Measurements from ENCODE around the gene DDAH2. TPM values are rescaled to one million over a fixed set of nuclear protein-coding genes. Genes with fewer than 3 reads are reported as not detected.

The DDAH2 gene
- total and polyA plus RNA-seq, 2 experiments from 2014 or later: 76.6 to 77.7 TPM

GRCh38 chr6:31680226-31681134 lies 48.6 kb downstream of the DDAH2 start, which contains the start of gene LY6G5C:
LY6G5C (minus strand) TSS chr6:31681067; CDS start chr6:31680373, 694 bp downstream.
- WGBS, 2 experiments (ENCODE audit: low coverage in 1 of 2, low lambda C conversion rate in 2 of 2, missing lambda C conversion rate in 2 of 2): 13% methylated on average over 17 of the region's 17 CpGs
- Histone ChIP-seq H3K4me2 (ENCODE audit: unreplicated experiment) (peak within 1 kb of the TSS; percentile 91), H3K9ac (peak within 1 kb of the TSS; percentile 79), H3K27me3 (replicated peaks; ENCODE audit: insufficient read depth) (no peaks in the 10 kb centered on the region), H3K4me1 (ENCODE audit: insufficient read depth) (peaks cover 9% of the 10 kb centered on the region; the same call in 1 of the 2 replicates), H3F3A (ENCODE audit: insufficient read depth) (peaks cover 29% of the 10 kb centered on the region), H2AFZ (peak within 1 kb of the TSS; percentile 93), H3K9me2 (ENCODE audit: insufficient read depth) (no peaks in the 10 kb centered on the region), H4K20me1 (ENCODE audit: insufficient read depth) (no peaks in the 10 kb centered on the region), H3K36me3 (ENCODE audit: low read depth) (no peaks in the 10 kb centered on the region), H3K79me2 (ENCODE audit: insufficient read depth) (no peaks in the 10 kb centered on the region), H3K9me3 (ENCODE audit: low read depth) (no peaks in the 10 kb centered on the region), H3K4me3 (peak within 1 kb of the TSS; percentile 79), H3K27ac (peak within 1 kb of the TSS; percentile 69)
- peak; percentile 93 for DNase-seq
- in situ Hi-C loops (cut with MboI): no loop called here
- TF ChIP-seq EZH2 (IDR thresholded peaks at IDR 0.05; ENCODE audit: insufficient read depth, poor library complexity, severe bottlenecking): no peak
- no peak for TF ChIP-seq EZH2phosphoT487 (IDR thresholded peaks at IDR 0.05; ENCODE audit: insufficient read depth, low read depth)

- Histone ChIP-seq H3K27ac (no peak overlapping the region), H3F3A (ENCODE audit: insufficient read depth) (peaks cover 35% of the 10 kb centered on the region), H3K4me1 (ENCODE audit: insufficient read depth) (peaks cover 9% of the 10 kb centered on the region; the same call in 1 of the 2 replicates), H3K4me2 (ENCODE audit: unreplicated experiment) (no peak overlapping the region), H3K9me2 (ENCODE audit: insufficient read depth) (no peaks in the 10 kb centered on the region), H2AFZ (no peak overlapping the region), H4K20me1 (ENCODE audit: insufficient read depth) (no peaks in the 10 kb centered on the region), H3K4me3 (no peak overlapping the region), H3K9me3 (ENCODE audit: low read depth) (no peaks in the 10 kb centered on the region), H3K79me2 (ENCODE audit: insufficient read depth) (no peaks in the 10 kb centered on the region), H3K9ac (no peak overlapping the region), H3K36me3 (ENCODE audit: low read depth) (no peaks in the 10 kb centered on the region), H3K27me3 (replicated peaks; ENCODE audit: insufficient read depth) (no peaks in the 10 kb centered on the region)
- DNase-seq: no peak
- WGBS, 2 experiments (ENCODE audit: low coverage in 1 of 2, low lambda C conversion rate in 2 of 2, missing lambda C conversion rate in 2 of 2): 69 to 79% methylated on average over 8 of the region's 8 CpGs
- TF ChIP-seq EZH2phosphoT487 (IDR thresholded peaks at IDR 0.05; ENCODE audit: insufficient read depth, low read depth) (no peak), EZH2 (IDR thresholded peaks at IDR 0.05; ENCODE audit: insufficient read depth, poor library complexity, severe bottlenecking) (no peak)
- in situ Hi-C loops (cut with MboI): no loop called here
Measured at GRCh38 chr6:31677955-31678354, 51.1 kb downstream of the DDAH2 start.

Small RNAs within 50 kb of the gene (microRNA-seq; reads per million reads assigned to microRNA genes)
- gene MIR4646 (ENCODE audit: borderline number of aligned reads): not detected

Small RNAs within 50 kb of the gene (small RNA-seq; reads per million reads assigned to genes)
- not detected for gene LY6G6D (ENCODE audit: low read depth, low replicate concordance)
- gene MIR4646 (ENCODE audit: low read depth, low replicate concordance): not detected
- gene MSH5-SAPCD1 (ENCODE audit: low read depth, low replicate concordance): not detected
- gene RF00019 (ENCODE audit: low read depth, low replicate concordance): not detected
- not detected for gene RNU6-850P (ENCODE audit: low read depth, low replicate concordance)
- gene SAPCD1 (ENCODE audit: low read depth, low replicate concordance): not detected

Other genes starting within 250 kb of the DDAH2 start
Only the 30 nearest of the 42 such genes appear.
- gene LTA, start 157.0 kb downstream of the DDAH2 start, total RNA-seq (2014; rRNA removed; shearing (Covaris generic)): not detected in 2 replicates
- not detected in 2 replicates for gene LTA, start 157.0 kb downstream of the DDAH2 start, polyA plus RNA-seq (2016; fragmentation: Nextera tagmentation; extraction: Ambion mirVana)
- not detected in 2 replicates for gene TNF, start 153.7 kb downstream of the DDAH2 start, total RNA-seq (2014; rRNA removed; shearing (Covaris generic))
- 0.11 TPM in 1 of 2 replicates, not detected in the other for gene TNF, start 153.7 kb downstream of the DDAH2 start, polyA plus RNA-seq (2016; fragmentation: Nextera tagmentation; extraction: Ambion mirVana)
- gene LTB, start 146.9 kb downstream of the DDAH2 start, total RNA-seq (2014; rRNA removed; shearing (Covaris generic)): not detected in 2 replicates
- gene LTB, start 146.9 kb downstream of the DDAH2 start, polyA plus RNA-seq (2016; fragmentation: Nextera tagmentation; extraction: Ambion mirVana): 0.23 TPM in 1 of 2 replicates, not detected in the other
- not detected in 2 replicates for gene LST1, start 143.0 kb downstream of the DDAH2 start, total RNA-seq (2014; rRNA removed; shearing (Covaris generic))
- gene LST1, start 143.0 kb downstream of the DDAH2 start, polyA plus RNA-seq (2016; fragmentation: Nextera tagmentation; extraction: Ambion mirVana): not detected in 2 replicates
- gene NCR3, start 136.3 kb downstream of the DDAH2 start, total RNA-seq (2014; rRNA removed; shearing (Covaris generic)): not detected in 2 replicates
- gene NCR3, start 136.3 kb downstream of the DDAH2 start, polyA plus RNA-seq (2016; fragmentation: Nextera tagmentation; extraction: Ambion mirVana): not detected in 2 replicates
- not detected in 2 replicates for gene AIF1, start 114.1 kb downstream of the DDAH2 start, total RNA-seq (2014; rRNA removed; shearing (Covaris generic))
- gene AIF1, start 114.1 kb downstream of the DDAH2 start, polyA plus RNA-seq (2016; fragmentation: Nextera tagmentation; extraction: Ambion mirVana): not detected in 2 replicates
- gene PRRC2A, start 108.6 kb downstream of the DDAH2 start, total RNA-seq (2014; rRNA removed; shearing (Covaris generic)): 46.0 and 50.5 TPM in 2 replicates
- gene PRRC2A, start 108.6 kb downstream of the DDAH2 start, polyA plus RNA-seq (2016; fragmentation: Nextera tagmentation; extraction: Ambion mirVana): 42.5 and 47.2 TPM in 2 replicates
- gene BAG6, start 76.6 kb downstream of the DDAH2 start, total RNA-seq (2014; rRNA removed; shearing (Covaris generic)): 161 and 198 TPM in 2 replicates
- gene BAG6, start 76.6 kb downstream of the DDAH2 start, polyA plus RNA-seq (2016; fragmentation: Nextera tagmentation; extraction: Ambion mirVana): 88.2 and 90.8 TPM in 2 replicates
- 0.76 and 3.3 TPM in 2 replicates for gene APOM, start 73.4 kb downstream of the DDAH2 start, total RNA-seq (2014; rRNA removed; shearing (Covaris generic))
- 5.6 and 5.9 TPM in 2 replicates for gene APOM, start 73.4 kb downstream of the DDAH2 start, polyA plus RNA-seq (2016; fragmentation: Nextera tagmentation; extraction: Ambion mirVana)
- 20.3 and 28.5 TPM in 2 replicates for gene C6orf47, start 68.5 kb downstream of the DDAH2 start, total RNA-seq (2014; rRNA removed; shearing (Covaris generic))
- 19.4 and 19.5 TPM in 2 replicates for gene C6orf47, start 68.5 kb downstream of the DDAH2 start, polyA plus RNA-seq (2016; fragmentation: Nextera tagmentation; extraction: Ambion mirVana)
- 10.6 and 11.3 TPM in 2 replicates for gene GPANK1, start 64.3 kb downstream of the DDAH2 start, total RNA-seq (2014; rRNA removed; shearing (Covaris generic))
- gene GPANK1, start 64.3 kb downstream of the DDAH2 start, polyA plus RNA-seq (2016; fragmentation: Nextera tagmentation; extraction: Ambion mirVana): 19.3 and 20.0 TPM in 2 replicates
- gene CSNK2B, start 63.2 kb downstream of the DDAH2 start, total RNA-seq (2014; rRNA removed; shearing (Covaris generic)): 186 and 256 TPM in 2 replicates
- gene CSNK2B, start 63.2 kb downstream of the DDAH2 start, polyA plus RNA-seq (2016; fragmentation: Nextera tagmentation; extraction: Ambion mirVana): 224 and 229 TPM in 2 replicates
- 2.7 and 7.5 TPM in 2 replicates for gene LY6G5B, start 59.3 kb downstream of the DDAH2 start, total RNA-seq (2014; rRNA removed; shearing (Covaris generic))
- gene LY6G5B, start 59.3 kb downstream of the DDAH2 start, polyA plus RNA-seq (2016; fragmentation: Nextera tagmentation; extraction: Ambion mirVana): 3.9 and 5.9 TPM in 2 replicates
- 1.7 TPM in 1 of 2 replicates, not detected in the other for gene LY6G5C, start 48.2 kb downstream of the DDAH2 start, total RNA-seq (2014; rRNA removed; shearing (Covaris generic))
- gene LY6G5C, start 48.2 kb downstream of the DDAH2 start, polyA plus RNA-seq (2016; fragmentation: Nextera tagmentation; extraction: Ambion mirVana): 5.0 and 5.1 TPM in 2 replicates
- gene ABHD16A, start 26.0 kb downstream of the DDAH2 start, total RNA-seq (2014; rRNA removed; shearing (Covaris generic)): 54.0 and 59.9 TPM in 2 replicates
- 48.0 and 48.5 TPM in 2 replicates for gene ABHD16A, start 26.0 kb downstream of the DDAH2 start, polyA plus RNA-seq (2016; fragmentation: Nextera tagmentation; extraction: Ambion mirVana)
- not detected in 2 replicates for gene LY6G6F, start 22.4 kb downstream of the DDAH2 start, total RNA-seq (2014; rRNA removed; shearing (Covaris generic))
- not detected in 2 replicates for gene LY6G6F, start 22.4 kb downstream of the DDAH2 start, polyA plus RNA-seq (2016; fragmentation: Nextera tagmentation; extraction: Ambion mirVana)
- not detected in 2 replicates for gene LY6G6D, start 14.0 kb downstream of the DDAH2 start, total RNA-seq (2014; rRNA removed; shearing (Covaris generic))
- gene LY6G6D, start 14.0 kb downstream of the DDAH2 start, polyA plus RNA-seq (2016; fragmentation: Nextera tagmentation; extraction: Ambion mirVana): not detected in 2 replicates
- gene LY6G6C, start 7.6 kb downstream of the DDAH2 start, total RNA-seq (2014; rRNA removed; shearing (Covaris generic)): not detected in 2 replicates
- not detected in 2 replicates for gene LY6G6C, start 7.6 kb downstream of the DDAH2 start, polyA plus RNA-seq (2016; fragmentation: Nextera tagmentation; extraction: Ambion mirVana)
- not detected in 2 replicates for gene MPIG6B, start 5.9 kb downstream of the DDAH2 start, total RNA-seq (2014; rRNA removed; shearing (Covaris generic))
- gene MPIG6B, start 5.9 kb downstream of the DDAH2 start, polyA plus RNA-seq (2016; fragmentation: Nextera tagmentation; extraction: Ambion mirVana): not detected in 2 replicates
- 447 and 576 TPM in 2 replicates for gene CLIC1, start 7.2 kb upstream of the DDAH2 start, total RNA-seq (2014; rRNA removed; shearing (Covaris generic))
- 784 and 791 TPM in 2 replicates for gene CLIC1, start 7.2 kb upstream of the DDAH2 start, polyA plus RNA-seq (2016; fragmentation: Nextera tagmentation; extraction: Ambion mirVana)
- 4.3 and 7.1 TPM in 2 replicates for gene MSH5, start 10.7 kb upstream of the DDAH2 start, total RNA-seq (2014; rRNA removed; shearing (Covaris generic))
- 2.0 and 2.9 TPM in 2 replicates for gene MSH5, start 10.7 kb upstream of the DDAH2 start, polyA plus RNA-seq (2016; fragmentation: Nextera tagmentation; extraction: Ambion mirVana)
- gene SAPCD1, start 33.4 kb upstream of the DDAH2 start, total RNA-seq (2014; rRNA removed; shearing (Covaris generic)): 2.5 TPM in 1 of 2 replicates, not detected in the other
- 0.85 and 1.3 TPM in 2 replicates for gene SAPCD1, start 33.4 kb upstream of the DDAH2 start, polyA plus RNA-seq (2016; fragmentation: Nextera tagmentation; extraction: Ambion mirVana)
- 0.54 TPM in 1 of 2 replicates, not detected in the other for gene VWA7, start 48.0 kb upstream of the DDAH2 start, total RNA-seq (2014; rRNA removed; shearing (Covaris generic))
- gene VWA7, start 48.0 kb upstream of the DDAH2 start, polyA plus RNA-seq (2016; fragmentation: Nextera tagmentation; extraction: Ambion mirVana): 0.37 and 0.56 TPM in 2 replicates
- gene VARS1, start 66.5 kb upstream of the DDAH2 start, total RNA-seq (2014; rRNA removed; shearing (Covaris generic)): 47.6 and 66.4 TPM in 2 replicates
- 39.1 and 39.8 TPM in 2 replicates for gene VARS1, start 66.5 kb upstream of the DDAH2 start, polyA plus RNA-seq (2016; fragmentation: Nextera tagmentation; extraction: Ambion mirVana)
- 32.5 and 40.3 TPM in 2 replicates for gene LSM2, start 77.7 kb upstream of the DDAH2 start, total RNA-seq (2014; rRNA removed; shearing (Covaris generic))
- 48.4 and 52.3 TPM in 2 replicates for gene LSM2, start 77.7 kb upstream of the DDAH2 start, polyA plus RNA-seq (2016; fragmentation: Nextera tagmentation; extraction: Ambion mirVana)
- gene HSPA1L, start 86.0 kb upstream of the DDAH2 start, total RNA-seq (2014; rRNA removed; shearing (Covaris generic)): 1.3 and 1.7 TPM in 2 replicates
- 0.85 and 0.91 TPM in 2 replicates for gene HSPA1L, start 86.0 kb upstream of the DDAH2 start, polyA plus RNA-seq (2016; fragmentation: Nextera tagmentation; extraction: Ambion mirVana)
- gene HSPA1A, start 86.2 kb upstream of the DDAH2 start, total RNA-seq (2014; rRNA removed; shearing (Covaris generic)): 86.1 and 107 TPM in 2 replicates
- 67.5 and 76.3 TPM in 2 replicates for gene HSPA1A, start 86.2 kb upstream of the DDAH2 start, polyA plus RNA-seq (2016; fragmentation: Nextera tagmentation; extraction: Ambion mirVana)
- gene HSPA1B, start 98.4 kb upstream of the DDAH2 start, total RNA-seq (2014; rRNA removed; shearing (Covaris generic)): 104 and 124 TPM in 2 replicates
- 58.0 and 61.3 TPM in 2 replicates for gene HSPA1B, start 98.4 kb upstream of the DDAH2 start, polyA plus RNA-seq (2016; fragmentation: Nextera tagmentation; extraction: Ambion mirVana)
- 38.3 and 40.2 TPM in 2 replicates for gene NEU1, start 133.5 kb upstream of the DDAH2 start, total RNA-seq (2014; rRNA removed; shearing (Covaris generic))
- gene NEU1, start 133.5 kb upstream of the DDAH2 start, polyA plus RNA-seq (2016; fragmentation: Nextera tagmentation; extraction: Ambion mirVana): 27.8 TPM in 2 replicates
- not detected in 2 replicates for gene SLC44A4, start 149.7 kb upstream of the DDAH2 start, total RNA-seq (2014; rRNA removed; shearing (Covaris generic))
- gene SLC44A4, start 149.7 kb upstream of the DDAH2 start, polyA plus RNA-seq (2016; fragmentation: Nextera tagmentation; extraction: Ambion mirVana): not detected in 2 replicates